GM19468 (cell line): ENCODE results near the gene XPR1.
"Not testable (repeated sequence)": the region's sequence is repeated elsewhere in the genome, so short reads cannot be mapped to it uniquely, and the experiment has no call there.

Source experiments
- ATAC-seq: cut with Tn5 transposase; IDR thresholded peaks from one replicate; pipeline ENCODE4 v1.9.1; 2021; ENCODE audit warnings: mild to moderate bottlenecking, moderate library complexity, moderate number of reproducible peaks; ENCODE audit not compliant: unreplicated experiment; ENCODE audit errors: extremely low read depth

The XPR1 gene

DNA sequence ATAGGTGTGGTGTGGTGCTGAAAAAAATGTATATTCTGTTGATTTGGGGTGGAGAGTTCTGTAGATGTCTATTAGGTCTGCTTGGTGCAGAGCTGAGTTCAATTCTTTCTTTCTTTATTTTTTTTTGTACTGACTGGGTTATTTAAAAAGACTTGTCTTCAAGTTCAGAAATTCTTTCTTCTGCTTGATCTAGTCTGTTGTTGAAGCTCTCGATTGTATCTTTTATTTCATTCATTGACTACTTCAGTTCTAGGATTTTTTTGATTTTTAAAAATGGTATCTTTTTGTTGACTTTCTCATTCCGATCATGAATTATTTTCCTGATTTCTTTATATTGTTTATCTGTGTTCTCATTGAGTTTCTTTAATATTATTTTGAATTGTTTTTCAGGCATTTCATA lies 70.6 kb downstream of the XPR1 start:
- not testable (repeated sequence) for ATAC-seq

DNA sequence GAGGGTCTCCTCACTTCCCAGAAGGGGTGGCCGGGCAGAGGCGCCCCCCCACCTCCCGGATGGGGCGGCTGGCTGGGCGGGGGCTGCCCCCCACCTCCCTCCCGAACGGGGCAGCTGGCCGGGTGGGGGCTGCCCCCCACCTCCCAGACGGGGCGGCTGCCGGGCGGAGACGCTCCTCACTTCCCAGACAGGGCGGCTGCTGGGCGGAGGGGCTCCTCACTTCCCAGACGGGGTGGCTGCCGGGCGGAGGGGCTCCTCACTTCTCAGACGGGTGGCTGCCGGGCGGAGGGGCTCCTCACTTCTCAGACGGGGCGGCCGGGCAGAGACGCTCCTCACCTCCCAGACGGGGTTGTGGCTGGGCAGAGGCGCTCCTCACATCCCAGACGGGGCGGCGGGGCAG lies 78.9 kb downstream of the XPR1 start:
- ATAC-seq, result not testable (repeated sequence)

DNA sequence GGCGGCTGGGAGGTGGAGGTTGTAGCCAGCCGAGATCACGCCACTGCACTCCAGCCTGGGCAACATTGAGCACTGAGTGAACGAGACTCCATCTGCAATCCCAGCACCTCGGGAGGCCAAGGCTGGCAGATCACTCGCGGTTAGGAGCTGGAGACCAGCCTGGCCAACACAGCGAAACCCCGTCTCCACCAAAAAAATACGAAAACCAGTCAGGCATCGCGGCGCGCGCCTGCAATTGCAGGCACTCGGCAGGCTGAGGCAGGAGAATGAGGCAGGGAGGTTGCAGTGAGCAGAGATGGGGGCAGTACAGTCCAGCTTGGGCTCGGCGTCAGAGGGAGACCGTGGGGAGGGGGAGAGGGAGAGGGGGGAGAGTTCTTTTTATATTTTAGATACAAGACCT lies 79.4 kb downstream of the XPR1 start:
- ATAC-seq, result not testable (repeated sequence)

DNA sequence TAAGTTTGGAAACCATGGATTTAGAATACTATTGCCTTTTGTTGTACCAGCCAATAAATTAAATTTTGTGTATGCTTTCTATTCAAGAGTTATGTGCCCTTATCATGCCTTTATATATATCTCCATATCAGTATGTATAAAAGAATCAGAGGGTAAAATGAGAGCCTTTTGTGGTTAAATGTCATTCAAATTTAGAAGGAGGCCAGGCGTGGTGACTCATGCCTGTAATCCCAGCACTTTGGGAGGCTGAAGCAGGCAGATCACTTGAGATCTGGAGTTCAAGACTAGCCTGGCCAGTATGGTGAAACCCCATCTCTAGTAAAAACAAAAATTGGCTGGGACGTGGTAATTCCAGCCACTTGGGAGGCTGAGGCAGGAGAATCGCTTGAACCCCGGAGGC lies 88.9 kb downstream of the XPR1 start:
- no peak for ATAC-seq

DNA sequence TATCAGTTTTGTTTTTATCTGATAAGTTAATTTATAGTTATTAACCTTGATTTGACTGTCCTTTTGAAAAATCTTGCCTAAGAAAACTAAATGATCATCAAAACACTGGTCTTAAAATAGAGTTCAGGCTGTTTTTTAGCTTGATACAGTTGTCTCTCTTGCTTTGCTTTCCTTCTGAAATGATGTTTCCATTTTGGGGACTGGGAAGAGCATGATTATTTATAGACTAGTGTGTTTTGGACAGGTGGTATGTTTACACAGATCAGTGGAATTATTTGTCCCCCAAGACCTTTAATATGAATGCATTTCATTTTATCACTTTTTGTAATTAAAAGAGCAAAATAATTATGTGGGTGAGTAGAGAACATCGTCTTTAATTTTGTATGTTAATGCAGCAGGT lies 90.8 kb downstream of the XPR1 start:
- no peak for ATAC-seq

DNA sequence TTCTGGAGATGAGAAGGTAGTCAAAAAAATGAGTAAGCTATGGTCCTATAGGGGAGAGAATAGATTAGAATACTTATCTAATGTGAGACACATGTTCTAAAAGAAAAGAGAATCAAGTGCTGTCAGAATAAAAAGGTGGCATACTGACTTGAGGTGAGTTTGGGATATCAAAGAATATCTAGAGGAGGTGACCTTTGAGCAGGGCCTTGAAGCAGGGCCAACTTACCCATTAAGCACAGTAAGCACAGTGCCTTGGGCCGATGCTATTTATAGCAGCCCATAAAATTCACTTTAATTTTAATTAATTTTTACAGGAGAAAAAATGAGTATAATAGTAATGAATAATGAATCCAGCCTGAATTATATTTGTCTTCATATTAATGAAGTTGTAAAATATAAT lies 92.2 kb downstream of the XPR1 start:
- no peak for ATAC-seq

DNA sequence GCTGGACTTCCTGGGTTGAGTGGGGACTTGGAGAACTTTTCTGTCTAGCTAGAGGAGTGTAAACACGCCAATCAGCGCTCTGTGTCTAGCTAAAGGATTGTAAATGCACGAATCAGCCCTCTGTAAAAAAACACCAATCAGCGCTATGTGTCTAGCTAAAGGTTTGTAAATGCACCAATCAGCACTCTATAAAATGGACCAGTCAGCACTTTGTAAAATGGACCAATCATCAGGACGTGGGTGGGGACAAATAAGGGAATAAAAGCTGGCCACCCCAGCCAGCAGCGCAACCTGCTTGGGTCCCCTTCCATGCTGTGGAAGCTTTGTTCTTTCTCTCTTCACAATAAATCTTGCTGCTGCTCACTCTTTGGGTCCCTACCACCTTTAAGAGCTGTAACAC lies 94.2 kb downstream of the XPR1 start:
- not testable (repeated sequence) for ATAC-seq

DNA sequence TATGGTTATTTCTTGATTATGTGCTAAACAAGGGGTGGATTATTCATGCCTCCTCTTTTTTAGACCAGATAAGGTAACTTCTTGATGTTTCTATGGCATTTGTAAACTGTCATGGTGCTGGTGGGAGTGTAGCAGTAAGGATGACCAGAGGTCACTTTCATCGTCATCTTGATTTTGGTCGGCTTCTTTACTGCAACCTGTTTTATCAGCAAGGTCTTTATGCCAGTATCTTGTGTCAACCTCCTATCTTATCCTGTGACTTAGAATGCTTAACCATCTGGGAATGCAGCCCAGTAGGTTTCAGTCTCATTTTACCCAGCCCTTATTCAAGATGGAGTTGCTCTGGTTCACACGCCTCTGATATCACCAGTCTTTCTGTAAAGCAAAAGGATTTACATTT lies 95.9 kb downstream of the XPR1 start:
- ATAC-seq, result not testable (repeated sequence)

DNA sequence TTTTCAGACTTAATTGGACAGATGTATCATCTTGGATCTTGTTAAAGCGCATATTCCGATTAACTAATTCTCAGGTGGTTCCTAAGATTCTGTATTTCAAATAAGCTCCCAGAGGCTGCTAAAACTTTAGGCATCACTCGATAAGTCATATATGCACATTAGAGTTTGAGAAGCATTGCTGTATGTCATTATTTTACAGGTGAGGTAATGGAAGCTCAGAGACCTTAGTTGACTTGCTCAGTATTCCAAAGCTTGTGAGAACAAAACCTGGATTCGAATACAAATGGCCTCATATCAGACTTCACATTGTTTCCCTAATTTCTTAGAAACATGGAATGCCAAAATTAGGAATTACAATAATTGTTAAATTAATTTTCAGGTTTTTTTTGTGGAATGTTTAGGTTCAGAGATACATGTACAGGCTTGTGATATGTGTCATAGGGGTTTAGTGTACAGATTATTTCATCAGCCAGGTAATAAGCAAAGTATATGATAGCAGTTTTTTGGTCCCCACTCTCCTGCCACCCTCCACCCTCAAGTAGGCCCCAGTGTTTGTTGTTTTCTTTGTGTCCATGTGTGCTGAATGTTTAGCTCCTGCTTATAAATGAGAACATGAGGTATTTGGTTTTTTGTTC lies 96.8 kb downstream of the XPR1 start:
- no peak for ATAC-seq

DNA sequence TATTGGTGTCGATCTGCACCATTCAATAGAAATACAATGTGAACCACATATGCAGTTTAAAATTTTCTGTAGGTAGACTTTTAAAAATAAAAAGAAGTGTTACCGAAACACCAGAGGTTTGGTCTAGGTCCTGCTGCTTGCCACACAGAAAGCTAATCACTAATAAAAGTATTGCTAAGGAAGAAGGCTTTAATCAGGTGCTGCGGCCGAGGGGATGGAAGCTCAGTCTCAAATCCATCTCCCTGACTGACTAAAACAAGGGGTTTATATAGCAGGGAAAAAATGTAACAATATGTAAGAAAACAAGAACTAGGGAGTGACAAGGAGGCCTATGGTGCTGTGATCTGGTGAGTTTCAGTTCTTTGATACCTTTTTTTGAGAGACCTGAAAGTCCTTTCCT lies 99.3 kb downstream of the XPR1 start:
- no peak for ATAC-seq

DNA sequence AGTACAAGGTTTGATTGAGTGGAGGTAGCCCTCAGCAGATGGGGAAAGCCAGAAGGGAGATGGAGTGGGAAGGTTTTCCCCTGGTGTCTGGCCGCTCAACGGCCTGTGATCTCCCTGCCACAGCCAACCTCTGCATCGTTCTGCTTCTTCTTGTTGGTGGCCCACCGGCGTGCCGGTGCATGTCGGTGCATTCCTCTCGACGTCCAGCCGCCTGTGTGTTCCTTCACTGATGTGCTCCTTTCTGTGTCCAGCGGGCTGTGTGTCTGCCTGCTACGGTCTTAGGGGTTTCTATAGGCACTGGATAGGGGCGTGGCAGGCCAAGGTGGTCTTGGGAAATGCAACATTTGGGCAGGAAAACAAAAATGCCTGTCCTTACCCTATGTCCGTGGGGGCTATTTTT lies 101.0 kb downstream of the XPR1 start:
- no peak for ATAC-seq

DNA sequence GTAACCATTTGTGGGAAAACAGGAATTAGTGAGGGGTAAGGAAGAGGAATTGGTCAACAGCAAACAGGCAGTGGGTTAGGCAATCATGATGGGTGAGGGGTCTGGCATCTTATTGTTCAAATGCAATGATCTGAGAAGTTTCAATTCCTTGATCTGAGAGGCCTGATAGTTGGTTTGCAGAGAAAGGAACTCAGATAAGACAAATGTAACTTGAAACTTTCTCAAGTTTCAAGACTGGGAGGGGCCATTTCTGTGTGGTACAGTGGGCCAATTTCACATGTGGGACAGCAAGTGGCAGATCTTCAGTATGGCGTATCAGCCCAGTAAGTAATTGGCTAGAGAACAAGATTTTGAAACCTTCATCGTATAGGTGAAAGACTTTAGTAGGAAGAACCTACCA lies 102.5 kb downstream of the XPR1 start:
- ATAC-seq, result no peak

DNA sequence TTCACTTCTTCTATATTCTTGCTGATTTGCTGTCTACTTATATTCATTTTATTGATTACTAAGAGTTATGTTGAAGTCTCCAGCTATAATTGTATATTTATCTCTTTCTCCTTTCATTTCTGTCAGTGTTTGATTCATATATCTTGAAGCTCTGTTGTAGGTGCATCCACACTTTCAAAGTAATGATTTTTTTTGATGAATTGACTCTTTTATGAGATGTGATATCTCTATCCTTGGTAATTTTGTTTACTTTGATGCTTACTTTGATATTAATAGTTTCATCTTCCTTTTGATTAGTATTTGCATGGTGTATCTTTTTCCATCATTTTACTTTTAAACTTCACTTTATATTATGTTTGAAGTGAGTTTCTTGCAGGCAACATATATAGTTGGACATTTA lies 110.8 kb downstream of the XPR1 start:
- ATAC-seq, result no peak

DNA sequence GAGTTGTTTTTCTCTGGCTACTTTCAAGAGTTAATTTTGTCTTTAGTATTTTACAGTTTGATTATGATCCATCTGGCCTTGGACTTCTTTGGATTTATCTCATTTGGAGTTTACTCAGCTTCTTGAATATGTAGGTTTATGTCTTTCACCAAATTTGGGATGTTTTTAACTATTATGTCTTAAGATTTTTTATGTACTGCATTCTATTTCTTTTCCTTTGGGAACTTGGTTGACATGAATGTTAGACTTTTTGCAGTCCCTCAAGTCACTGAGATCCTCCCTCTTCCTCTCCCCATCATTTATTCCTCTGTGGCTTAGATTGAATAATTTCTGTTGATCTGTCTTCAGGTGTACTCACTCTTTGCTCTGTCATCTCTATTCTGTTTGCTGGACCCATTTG lies 112.0 kb downstream of the XPR1 start:
- ATAC-seq, result no peak

DNA sequence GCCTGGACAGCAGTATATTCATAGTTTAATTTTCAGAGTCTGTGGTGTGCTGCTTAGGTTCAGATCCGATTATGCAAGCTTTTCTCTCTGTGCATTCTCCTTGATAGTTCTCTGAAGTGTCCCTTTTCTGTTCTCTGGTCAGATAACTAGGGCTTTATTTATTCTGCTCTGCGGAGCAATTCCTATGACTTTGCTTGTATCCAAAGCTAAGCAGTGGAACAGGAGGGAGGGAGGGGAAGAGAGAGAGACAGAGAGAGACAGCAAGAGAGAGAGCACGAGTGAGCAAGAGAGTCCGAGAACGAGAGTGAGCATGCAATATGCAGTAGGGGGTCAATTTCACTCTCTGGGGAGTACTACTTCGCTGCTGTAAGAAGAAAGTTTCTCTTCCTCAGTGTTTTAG lies 113.3 kb downstream of the XPR1 start:
- ATAC-seq, result no peak

DNA sequence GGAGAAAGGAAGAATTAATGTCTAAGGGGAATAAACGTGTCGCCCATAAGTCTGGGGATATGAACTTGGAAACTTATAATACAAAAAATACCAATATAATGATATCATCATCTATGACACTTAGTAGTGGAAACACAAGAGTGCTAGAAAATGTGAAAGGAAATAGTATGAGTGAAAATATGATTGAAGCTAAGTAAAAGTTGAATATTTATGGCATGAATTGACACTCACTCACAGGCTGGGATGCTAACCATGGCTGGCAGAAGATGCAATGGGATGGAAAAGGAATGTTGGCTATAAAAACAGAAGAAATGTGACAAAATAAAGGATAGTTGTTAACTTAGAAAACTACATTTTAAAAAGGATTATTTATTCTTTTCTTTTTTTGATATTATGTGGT lies 120.1 kb downstream of the XPR1 start:
- no peak for ATAC-seq

DNA sequence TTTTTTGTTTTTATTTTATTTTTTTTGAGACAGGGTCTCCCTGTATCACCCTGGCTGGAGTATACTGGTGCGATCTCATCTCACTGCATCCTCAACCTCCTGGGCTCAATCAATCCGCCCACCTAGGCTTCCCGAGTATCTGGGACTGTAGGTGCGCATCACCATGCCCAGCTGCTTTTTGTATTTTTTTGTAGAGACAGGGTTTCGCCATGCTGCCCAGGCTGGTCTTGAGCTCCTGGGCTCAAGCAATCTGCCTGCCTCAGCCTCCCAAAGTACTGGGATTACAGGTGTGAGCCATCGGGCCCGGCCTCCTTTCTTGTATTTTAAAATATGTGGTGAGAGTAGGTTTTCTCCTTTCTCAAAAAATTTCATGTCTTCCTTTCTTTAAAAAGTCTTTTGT lies 122.6 kb downstream of the XPR1 start:
- no peak for ATAC-seq

DNA sequence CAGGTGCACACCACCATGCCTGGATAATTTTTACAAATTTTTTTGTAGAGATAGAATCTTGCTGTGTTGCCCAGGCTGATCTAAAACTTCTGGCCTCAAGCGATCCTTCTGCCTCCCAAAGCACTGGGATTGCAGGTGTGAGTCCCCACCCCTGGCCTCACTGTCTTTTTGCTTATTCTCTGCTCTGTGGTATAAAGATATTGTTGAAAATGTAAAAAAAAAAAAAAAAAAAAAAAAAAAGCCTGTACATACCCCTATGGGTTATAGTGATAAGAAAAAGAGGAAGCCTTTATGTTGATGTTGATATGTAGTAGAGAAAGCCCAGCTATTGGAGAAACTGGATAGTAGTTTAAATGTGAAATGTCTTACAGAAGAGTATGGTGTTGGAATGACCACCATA lies 125.8 kb downstream of the XPR1 start:
- ATAC-seq, result no peak

DNA sequence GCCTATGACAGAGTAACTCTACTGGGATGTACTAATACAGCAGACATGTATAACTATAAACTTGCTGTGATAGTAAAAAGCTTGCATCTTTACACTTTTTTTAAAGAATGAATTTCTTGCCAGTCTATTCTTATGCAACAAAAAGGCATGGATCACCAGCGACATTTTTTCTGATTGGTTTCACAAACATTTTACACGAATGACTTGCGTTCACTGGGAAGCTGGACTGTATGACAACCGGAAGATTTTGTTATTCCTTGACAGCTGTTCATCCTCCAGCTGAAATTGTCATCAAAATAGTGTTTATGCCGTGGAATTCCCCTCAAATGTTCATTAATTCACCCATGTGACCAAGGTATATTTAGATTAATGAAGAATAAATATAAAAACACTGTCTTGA lies 131.0 kb downstream of the XPR1 start:
- ATAC-seq, result no peak

DNA sequence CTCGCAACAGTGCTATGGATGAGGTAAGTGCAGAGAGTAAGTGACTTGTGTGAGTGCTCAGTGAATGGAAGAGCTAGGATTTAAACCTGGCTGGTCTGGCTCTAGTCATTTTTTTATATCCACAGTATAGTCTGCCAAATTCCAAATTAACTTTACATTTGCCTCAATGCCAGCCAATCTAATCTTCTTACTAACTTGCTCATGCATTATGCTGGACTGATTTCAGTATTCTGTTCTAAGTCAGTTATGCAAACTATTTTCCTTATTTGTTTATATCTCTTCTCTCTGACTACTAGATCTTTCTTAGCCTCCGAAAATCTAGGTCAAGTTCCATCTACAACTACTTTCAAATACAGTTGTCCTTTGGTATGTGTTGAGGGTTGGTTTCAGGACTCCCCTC lies 133.3 kb downstream of the XPR1 start:
- ATAC-seq, result no peak

DNA sequence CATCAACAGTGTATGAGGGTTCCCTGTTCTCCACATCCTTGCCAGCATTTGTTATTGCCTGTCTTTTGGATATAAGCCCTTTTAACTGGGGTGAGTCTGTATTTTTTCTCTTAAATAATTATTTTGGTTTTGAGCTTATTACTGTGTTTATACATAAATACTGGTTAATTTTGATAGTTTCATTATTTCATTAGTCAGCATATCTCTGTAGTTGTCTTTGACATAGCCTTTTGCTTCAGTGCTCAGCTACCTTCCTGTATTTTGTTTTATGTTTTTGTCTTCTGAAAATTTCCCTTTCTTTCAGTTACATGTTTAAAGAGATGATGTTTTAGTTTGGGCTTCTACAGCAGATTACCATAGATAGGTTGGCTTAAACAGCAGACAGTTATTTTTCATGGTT lies 138.1 kb downstream of the XPR1 start:
- no peak for ATAC-seq

DNA sequence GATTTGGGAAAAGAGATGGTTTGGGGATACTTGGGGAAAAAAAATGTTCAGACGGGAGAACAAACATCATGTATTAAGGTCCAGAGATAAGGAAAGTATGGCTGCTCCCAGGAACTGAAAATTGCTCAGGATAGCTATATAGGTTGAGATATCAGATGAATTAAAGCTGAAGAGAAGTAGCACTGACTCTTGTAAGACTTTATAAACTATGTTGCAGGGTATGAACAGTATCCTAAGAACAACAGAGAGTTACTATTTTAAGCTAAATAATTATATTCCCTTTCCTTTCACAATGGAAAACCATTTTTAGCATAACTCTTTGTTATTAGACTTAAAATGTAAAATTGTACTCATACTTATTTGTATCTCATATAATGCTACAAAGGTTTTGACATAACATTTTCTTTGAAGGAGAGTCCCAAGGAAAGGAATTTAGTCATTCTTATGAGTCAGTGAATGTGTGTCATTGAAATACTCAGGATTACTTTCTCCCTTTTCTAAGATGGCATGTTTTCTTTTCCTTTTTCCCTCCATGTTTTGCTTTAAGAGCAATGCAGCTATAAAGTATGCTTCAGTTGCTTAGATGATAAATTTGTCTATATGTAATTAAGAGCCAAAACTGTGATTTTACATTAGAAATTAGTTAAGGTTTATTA lies 141.5 kb downstream of the XPR1 start:
- ATAC-seq, result no peak
